A549 (cell line): ENCODE results near the gene LRRN4CL. TPM values are rescaled to one million over a fixed set of nuclear protein-coding genes. Genes with fewer than 3 reads are reported as not detected.
A peak's percentile ranks its signal among the peaks of the same experiment; 100 is the strongest.

Source experiments
- ATAC-seq, 2 experiments: fragments of 200-7000 bp in 1 of 2; fragments of >200 bp in 1 of 2; cut with Nextera tagmentation in 1 of 2; cut with Tn5 transposase in 1 of 2; 3 replicates each; pipeline versions ENCODE4 v1.8.0 to v1.9.1; 2018 to 2020; ENCODE audit warnings: mild to moderate bottlenecking in 1 of 2, moderate library complexity in 1 of 2
- CTCF ChIA-PET: fragments of 300-600 bp; sonication (Branson Sonifier 250); formaldehyde crosslinking; extraction: SDS; loops from one replicate; lab custom pipeline; 2021; ENCODE audit warnings: antibody characterized with exemption, inconsistent platforms; lab: Yijun Ruan, JAX
- POLR2A ChIA-PET: fragments of 350-600 bp; formaldehyde crosslinking; extraction: SDS; loops from one replicate; lab custom pipeline; 2021; ENCODE audit warnings: antibody characterized with exemption, inconsistent platforms; lab: Yijun Ruan, JAX
- DNase-seq, 2 experiments: peaks; one replicate each; pipeline versions ENCODE4 v3.0.0 to v3.0.0-alpha.2; 2011 to 2016; ENCODE audit warnings: low read depth in 1 of 2, low spot score in 1 of 2
- FAIRE-seq: peaks from 2 replicates; lab custom pipeline; 2011; peaks lifted over from hg19 to GRCh38; lab: Jason Lieb, UNC
- H3K27ac ChIP-seq, 2 experiments: fragments of >200 bp; sonication (Bioruptor Twin); formaldehyde crosslinking; 3 replicates each; pipeline ENCODE4 v1.5.1; 2016 to 2017
- H3K4me1 ChIP-seq: fragments of >200 bp; sonication (Bioruptor Twin); formaldehyde crosslinking; 3 replicates; pipeline ENCODE4 v1.6.1; 2016
- H3K4me2 ChIP-seq: fragments of >200 bp; sonication (Bioruptor Twin); formaldehyde crosslinking; 3 replicates; pipeline ENCODE4 v1.6.1; 2016
- H3K4me3 ChIP-seq: fragments of >200 bp; sonication (Bioruptor Twin); formaldehyde crosslinking; 3 replicates; pipeline ENCODE4 v1.5.1; 2016
- H3K9me3 ChIP-seq: fragments of >200 bp; sonication (Bioruptor Twin); formaldehyde crosslinking; 3 replicates; pipeline ENCODE4 v1.6.1; 2016
- BCL3 ChIP-seq: fragments of >200 bp; sonication (Bioruptor Twin); formaldehyde crosslinking; IDR thresholded peaks from 3 replicates; pipeline ENCODE4 v1.6.1; 2016
- BHLHE40 ChIP-seq: IDR thresholded peaks from 2 replicates; pipeline ENCODE4 v1.6.1; 2012; ENCODE audit warnings: low read depth, low read length, inconsistent platforms
- CBX2 ChIP-seq: fragments of 200-600 bp; sonication (generic); IDR thresholded peaks from 2 replicates; pipeline ENCODE4 v1.6.1; 2016; ENCODE audit warnings: low read depth, mild to moderate bottlenecking, borderline replicate concordance
- CEBPB ChIP-seq, 2 experiments: fragments of >200 bp in 1 of 2; sonication (Bioruptor Twin) in 1 of 2; formaldehyde crosslinking in 1 of 2; IDR thresholded peaks; 2 replicates each; pipeline ENCODE4 v1.6.1; 2012 to 2016
- CHD2 ChIP-seq: fragments of 150-350 bp; IDR thresholded peaks from 2 replicates; pipeline ENCODE4 v1.6.1; 2014; ENCODE audit warnings: low read length; ENCODE audit not compliant: partially characterized antibody
- CHD4 ChIP-seq: fragments of 200-600 bp; sonication (generic); IDR thresholded peaks from 2 replicates; pipeline ENCODE4 v1.6.1; 2016; ENCODE audit warnings: antibody characterized with exemption, mild to moderate bottlenecking, borderline replicate concordance
- CTCF ChIP-seq: fragments of >200 bp; sonication (Bioruptor Twin); formaldehyde crosslinking; IDR thresholded peaks from 3 replicates; pipeline ENCODE4 v1.5.1; 2016
- EHF ChIP-seq: fragments of 250-450 bp; sonication (Bioruptor Pico); IDR thresholded peaks from 2 replicates; pipeline ENCODE4 v1.5.0; 2020; ENCODE audit warnings: mild to moderate bottlenecking
- ESRRA ChIP-seq: fragments of 150-350 bp; IDR thresholded peaks from 2 replicates; pipeline ENCODE4 v1.6.1; 2014; ENCODE audit warnings: mild to moderate bottlenecking, low read length, borderline replicate concordance
- FOXS1 ChIP-seq: fragments of 250-450 bp; sonication (Bioruptor Pico); IDR thresholded peaks from 2 replicates; pipeline ENCODE4 v1.5.0; 2020; ENCODE audit warnings: mild to moderate bottlenecking, moderate library complexity
- HDAC2 ChIP-seq: fragments of 200-600 bp; sonication (generic); IDR thresholded peaks from 2 replicates; pipeline ENCODE4 v1.6.1; 2016
- HMGXB4 ChIP-seq: fragments of 250-450 bp; sonication (Bioruptor Pico); IDR thresholded peaks from 2 replicates; pipeline ENCODE4 v1.5.0; 2021; ENCODE audit warnings: mild to moderate bottlenecking, moderate library complexity, borderline replicate concordance
- HOXA7 ChIP-seq: fragments of 250-450 bp; sonication (Bioruptor Pico); IDR thresholded peaks from 2 replicates; pipeline ENCODE4 v1.5.0; 2020; ENCODE audit warnings: mild to moderate bottlenecking, moderate library complexity
- HOXB13 ChIP-seq: fragments of 250-450 bp; sonication (Bioruptor Pico); IDR thresholded peaks from 2 replicates; pipeline ENCODE4 v1.5.0; 2020; ENCODE audit warnings: low read depth, mild to moderate bottlenecking, moderate library complexity
- HOXB5 ChIP-seq: fragments of 250-450 bp; sonication (Bioruptor Pico); IDR thresholded peaks from 2 replicates; pipeline ENCODE4 v1.5.0; 2020; ENCODE audit warnings: mild to moderate bottlenecking, moderate library complexity
- JUN ChIP-seq, 2 experiments: fragments of >200 bp; sonication (Bioruptor Twin); formaldehyde crosslinking; IDR thresholded peaks; 2 replicates in 1 of 2; 3 replicates in 1 of 2; pipeline ENCODE4 v1.6.1; 2016 to 2017
- KDM5A ChIP-seq: fragments of 200-600 bp; sonication (generic); IDR thresholded peaks from 2 replicates; pipeline ENCODE4 v1.6.1; 2016; ENCODE audit warnings: antibody characterized with exemption, mild to moderate bottlenecking
- MAFK ChIP-seq: fragments of 450-650 bp; IDR thresholded peaks from 2 replicates; pipeline ENCODE4 v1.6.1; 2014; ENCODE audit not compliant: partially characterized antibody
- MAZ ChIP-seq: fragments of 150-350 bp; IDR thresholded peaks from 2 replicates; pipeline ENCODE4 v1.6.1; 2014; ENCODE audit warnings: antibody characterized with exemption, low read depth, low read length, borderline replicate concordance
- NFE2L2 ChIP-seq: fragments of 150-350 bp; conservative IDR thresholded peaks from 2 replicates; pipeline ENCODE4 v1.6.1; 2014; ENCODE audit warnings: low read length
- NPAS2 ChIP-seq: fragments of 250-450 bp; sonication (Bioruptor Pico); IDR thresholded peaks from 2 replicates; pipeline ENCODE4 v1.8.0; 2022; ENCODE audit warnings: mild to moderate bottlenecking, moderate library complexity, borderline replicate concordance
- NR3C1 ChIP-seq: fragments of >200 bp; sonication (Bioruptor Twin); formaldehyde crosslinking; IDR thresholded peaks from 3 replicates; pipeline ENCODE4 v1.6.1; 2017
- PBX3 ChIP-seq: IDR thresholded peaks from 2 replicates; pipeline ENCODE4 v1.6.1; 2012
- PHF8 ChIP-seq: fragments of 200-600 bp; sonication (generic); IDR thresholded peaks from 2 replicates; pipeline ENCODE4 v1.6.1; 2016; ENCODE audit warnings: low read depth, mild to moderate bottlenecking, antibody characterized with exemption, moderate library complexity, borderline replicate concordance
- POLR2AphosphoS2 ChIP-seq: conservative IDR thresholded peaks from 2 replicates; pipeline ENCODE4 v1.6.1; 2012; ENCODE audit warnings: low read length, improper control_type of control experiment, inconsistent platforms
- RARB ChIP-seq: fragments of 250-450 bp; sonication (Bioruptor Pico); IDR thresholded peaks from 2 replicates; pipeline ENCODE4 v1.8.0; 2021; ENCODE audit warnings: mild to moderate bottlenecking, moderate library complexity
- RCOR1 ChIP-seq: fragments of 150-350 bp; IDR thresholded peaks from 2 replicates; pipeline ENCODE4 v1.6.1; 2014; ENCODE audit warnings: antibody characterized with exemption, low read length, low read depth
- RFX5 ChIP-seq: fragments of 450-650 bp; IDR thresholded peaks from 2 replicates; pipeline ENCODE4 v1.7.1; 2014; ENCODE audit warnings: antibody characterized with exemption, mild to moderate bottlenecking, moderate library complexity
- RNF2 ChIP-seq: fragments of 200-600 bp; sonication (generic); IDR thresholded peaks from 2 replicates; pipeline ENCODE4 v1.6.1; 2016; ENCODE audit warnings: low read depth, mild to moderate bottlenecking, antibody characterized with exemption, moderate library complexity, borderline replicate concordance
- SMC3 ChIP-seq: fragments of >200 bp; sonication (Bioruptor Twin); formaldehyde crosslinking; IDR thresholded peaks from 3 replicates; pipeline ENCODE4 v1.6.1; 2018; ENCODE audit warnings: inconsistent platforms
- SREBF2 ChIP-seq: fragments of 450-650 bp; IDR thresholded peaks from 2 replicates; pipeline ENCODE4 v1.6.1; 2014; ENCODE audit warnings: mild to moderate bottlenecking, moderate library complexity
- ZC3H11A ChIP-seq: fragments of 450-650 bp; IDR thresholded peaks from 2 replicates; pipeline ENCODE4 v1.6.1; 2014; ENCODE audit warnings: antibody characterized with exemption, mild to moderate bottlenecking
- ZNF302 ChIP-seq: fragments of 250-450 bp; sonication (Bioruptor Pico); IDR thresholded peaks from 2 replicates; pipeline ENCODE4 v1.9.0; 2021; ENCODE audit warnings: inconsistent platforms, mild to moderate bottlenecking, moderate library complexity
- WGBS: methylation state at CpG from one replicate; pipeline ENCODE4 v1.1.6; 2017; ENCODE audit errors: missing lambda C conversion rate; 5-methylcytosine and 5-hydroxymethylcytosine counted together
- polyA plus RNA-seq, 4 experiments: library from polyadenylated mRNA; depleted of rRNA in 3 of 4; stranded (reverse); fragments of >200 nt; fragmentation: RNase III in 1 of 4; extraction: RNeasy Plus Mini Kit Qiagen cat#74134 plus additional on column Dnase treatment in 1 of 4; gene quantifications; 2 replicates in 3 of 4; 3 replicates in 1 of 4; pipeline ENCODE4 v1.2.3, GENCODE V29; 2011 to 2017
- TF ChIP-seq, protein P1 (sequence below): fragments of 150-350 bp; IDR thresholded peaks from 2 replicates; pipeline ENCODE4 v1.6.1; 2014; ENCODE audit warnings: low read depth, mild to moderate bottlenecking, low read length

The LRRN4CL gene
- polyA plus RNA-seq, 2 of the 4 experiments (the other 2 are of a cell fraction): 0.03 to 0.04 TPM

DNA sequence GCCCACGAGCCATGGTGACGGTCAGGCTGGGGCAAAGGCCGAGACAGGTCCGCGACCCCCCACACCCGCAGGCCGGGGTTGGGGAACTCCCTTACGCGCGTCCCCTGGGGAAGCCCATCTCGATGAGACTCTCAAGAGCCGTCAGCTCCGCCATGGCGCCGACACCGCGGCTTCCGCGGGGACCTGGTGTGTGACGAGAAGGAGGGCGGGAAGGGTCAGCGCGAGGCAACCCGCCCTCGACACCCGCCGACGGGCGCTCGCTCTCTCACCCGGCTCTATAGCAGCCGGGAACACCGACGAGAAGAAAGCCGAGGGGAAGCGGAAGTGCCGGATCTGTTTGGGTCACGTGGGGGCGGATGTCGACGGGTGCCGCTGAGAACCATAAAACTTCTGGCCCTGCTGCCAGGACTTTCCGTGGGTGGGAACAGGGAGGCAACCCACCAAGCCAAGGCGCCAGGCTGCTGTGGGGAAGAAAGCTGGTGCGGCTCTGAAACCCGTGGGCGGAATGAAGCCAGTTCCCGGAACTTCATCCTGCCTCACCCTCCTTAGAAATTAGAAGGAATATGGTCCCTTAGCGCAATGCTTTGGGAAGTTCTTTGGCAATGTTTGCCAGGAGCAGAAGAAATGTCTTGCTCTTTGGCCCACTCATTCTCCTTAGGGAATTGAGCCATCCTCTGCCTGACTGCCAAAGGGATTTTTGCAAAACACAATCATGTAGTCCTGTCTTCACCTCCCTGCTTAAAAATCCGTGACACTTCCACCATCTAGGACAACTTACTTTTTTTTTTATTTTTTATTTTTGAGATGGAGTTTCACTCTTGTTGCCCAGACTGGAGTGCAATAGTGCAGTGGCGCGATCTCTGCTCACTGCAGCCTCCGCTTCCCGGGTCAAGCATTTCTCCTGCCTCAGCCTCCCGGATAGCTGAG, 10.3 kb downstream of the LRRN4CL start, which contains the start of gene UBXN1:
UBXN1 (minus strand) TSS at position 304 of the 927 bp plus-strand sequence; CDS start at position 154, 150 bp downstream.
- peak; percentile 84 to 86 for ATAC-seq
- WGBS: 31% methylated on average over 18 of the region's 55 CpGs
- FAIRE-seq: no peak
- TF ChIP-seq FOXS1: no peak
- TF ChIP-seq PHF8: peak; percentile 65; the same call in 1 of the 2 replicates
- TF ChIP-seq BHLHE40: no peak
- TF ChIP-seq ZNF302 (CRISPR knock-in tag): no peak
- no peak for TF ChIP-seq MAFK
- no peak for TF ChIP-seq HDAC2
- no peak for TF ChIP-seq CTCF
- TF ChIP-seq ESRRA: no peak
- no peak for TF ChIP-seq RCOR1
- no peak for TF ChIP-seq HOXB5 (CRISPR knock-in tag)
- 0 out of 2 replicates have a peak, but pooled peaks have one; percentile 33 for TF ChIP-seq HOXB13
- peak; percentile 78 to 86; a peak in 3 of 5 replicates for TF ChIP-seq JUN (IDR thresholded peaks at IDR 0.05)
- no peak for TF ChIP-seq NFE2L2
- no peak for TF ChIP-seq RARB (CRISPR knock-in tag)
- no peak for TF ChIP-seq NR3C1
- peak; percentile 52; the same call in 1 of the 3 replicates for TF ChIP-seq BCL3
- no peak for TF ChIP-seq MAZ
- TF ChIP-seq SMC3: no peak
- TF ChIP-seq CHD4: no peak
- no peak for TF ChIP-seq RNF2
- no peak for TF ChIP-seq CBX2
- peak; percentile 70; the same call in 1 of the 2 replicates for TF ChIP-seq PBX3
- TF ChIP-seq SREBF2: no peak
- TF ChIP-seq NPAS2 (CRISPR knock-in tag): no peak
- TF ChIP-seq RFX5: no peak
- TF ChIP-seq, protein P1, sequence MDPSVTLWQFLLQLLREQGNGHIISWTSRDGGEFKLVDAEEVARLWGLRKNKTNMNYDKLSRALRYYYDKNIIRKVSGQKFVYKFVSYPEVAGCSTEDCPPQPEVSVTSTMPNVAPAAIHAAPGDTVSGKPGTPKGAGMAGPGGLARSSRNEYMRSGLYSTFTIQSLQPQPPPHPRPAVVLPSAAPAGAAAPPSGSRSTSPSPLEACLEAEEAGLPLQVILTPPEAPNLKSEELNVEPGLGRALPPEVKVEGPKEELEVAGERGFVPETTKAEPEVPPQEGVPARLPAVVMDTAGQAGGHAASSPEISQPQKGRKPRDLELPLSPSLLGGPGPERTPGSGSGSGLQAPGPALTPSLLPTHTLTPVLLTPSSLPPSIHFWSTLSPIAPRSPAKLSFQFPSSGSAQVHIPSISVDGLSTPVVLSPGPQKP: no peak
- no peak for TF ChIP-seq POLR2AphosphoS2
- TF ChIP-seq EHF: no peak
- TF ChIP-seq CHD2: no peak
- TF ChIP-seq HOXA7 (CRISPR knock-in tag): no peak
- TF ChIP-seq HMGXB4: no peak
- TF ChIP-seq CEBPB (IDR thresholded peaks at IDR 0.05): peak in 1 of 2 experiments; percentile 33; a peak in 1 of 4 replicates
- TF ChIP-seq KDM5A: peak; percentile 74; the same call in 1 of the 2 replicates
- no peak for TF ChIP-seq ZC3H11A

More for the DNA sequence above, 10.3 kb downstream of the LRRN4CL start, which contains the start of gene UBXN1:
- peak; percentile 87 to 92 for DNase-seq
- ChIA-PET POLR2A (interaction anchor here (1.3 to 2.7 kb wide), 5 partner anchors 7 to 88 kb away, joined by 4 to 34 read pairs (median 13); partner anchors contain the start of genes C11orf98, CSKMT, HNRNPUL2 and LBHD1), CTCF (interaction anchor here (0.6 to 7.2 kb wide), 4 partner anchors 9 to 41 kb away, joined by 3 to 126 read pairs (median 18); partner anchors contain the start of genes LBHD1, LRRN4CL and UQCC3)
- Histone ChIP-seq H3K9me3 (no peaks in the 10 kb centered on the region), H3K27ac (peak within 1 kb of the TSS; percentile 87 to 92), H3K4me3 (peak within 1 kb of the TSS; percentile 67), H3K4me1 (peaks cover 24% of the 10 kb centered on the region), H3K4me2 (peak within 1 kb of the TSS; percentile 90)
